Neural crest cell (in vitro differentiated cells): ENCODE results near the gene CNKSR1. TPM values are rescaled to one million over a fixed set of nuclear protein-coding genes. Genes with fewer than 3 reads are reported as not detected.
A peak's percentile ranks its signal among the peaks of the same experiment; 100 is the strongest.

Experiments used
- DNase-seq: peaks from one replicate; pipeline ENCODE4 v3.0.0; 2021; ENCODE audit warnings: low read depth, mixed read lengths, low spot score
- H3K27ac Mint-ChIP-seq: one replicate; pipeline ENCODE4 v1.8.0; 2021; ENCODE audit warnings: mild to moderate bottlenecking, mixed read lengths; ENCODE audit not compliant: unreplicated experiment
- H3K27me3 Mint-ChIP-seq: 2 replicates; pipeline ENCODE4 v1.8.0; 2021; ENCODE audit warnings: low read depth, mild to moderate bottlenecking, mixed read lengths
- H3K36me3 Mint-ChIP-seq: 2 replicates; pipeline ENCODE4 v1.8.0; 2021; ENCODE audit warnings: low read depth, mild to moderate bottlenecking, mixed read lengths
- H3K4me1 Mint-ChIP-seq: 2 replicates; pipeline ENCODE4 v1.8.0; 2021; ENCODE audit warnings: mixed read lengths
- H3K4me3 Mint-ChIP-seq: one replicate; pipeline ENCODE4 v1.8.0; 2021; ENCODE audit warnings: mild to moderate bottlenecking, mixed read lengths
- H3K9me3 Mint-ChIP-seq: 2 replicates; pipeline ENCODE4 v1.8.0; 2021; ENCODE audit warnings: mixed read lengths
- CTCF ChIP-seq: fragments of 200-600 bp; sonication (generic); conservative IDR thresholded peaks from 2 replicates; pipeline ENCODE4 v1.5.0; 2021; ENCODE audit warnings: antibody characterized with exemption, mild to moderate bottlenecking
- total RNA-seq: library from RNA; stranded (reverse); gene quantifications from 2 replicates; pipeline ENCODE4 v1.2.1, GENCODE V29; 2021

CNKSR1 gene
- total RNA-seq, 1 donor from 2014 or later: 3.6 TPM

GRCh38 chr1:26166719-26167281 lies 10.5 kb upstream of the CNKSR1 start:
- H3K27me3 Mint-ChIP-seq: peaks cover 6% of the 10 kb centered on the region
- no peak overlapping the region for H3K27ac Mint-ChIP-seq
- H3K4me1 Mint-ChIP-seq: peaks cover 44% of the 10 kb centered on the region
- H3K9me3 Mint-ChIP-seq: no peaks in the 10 kb centered on the region
- DNase-seq: no peak
- TF ChIP-seq CTCF: no peak
- peak overlapping the region; percentile 2 for H3K4me3 Mint-ChIP-seq
- H3K36me3 Mint-ChIP-seq: no peaks in the 10 kb centered on the region

DNA sequence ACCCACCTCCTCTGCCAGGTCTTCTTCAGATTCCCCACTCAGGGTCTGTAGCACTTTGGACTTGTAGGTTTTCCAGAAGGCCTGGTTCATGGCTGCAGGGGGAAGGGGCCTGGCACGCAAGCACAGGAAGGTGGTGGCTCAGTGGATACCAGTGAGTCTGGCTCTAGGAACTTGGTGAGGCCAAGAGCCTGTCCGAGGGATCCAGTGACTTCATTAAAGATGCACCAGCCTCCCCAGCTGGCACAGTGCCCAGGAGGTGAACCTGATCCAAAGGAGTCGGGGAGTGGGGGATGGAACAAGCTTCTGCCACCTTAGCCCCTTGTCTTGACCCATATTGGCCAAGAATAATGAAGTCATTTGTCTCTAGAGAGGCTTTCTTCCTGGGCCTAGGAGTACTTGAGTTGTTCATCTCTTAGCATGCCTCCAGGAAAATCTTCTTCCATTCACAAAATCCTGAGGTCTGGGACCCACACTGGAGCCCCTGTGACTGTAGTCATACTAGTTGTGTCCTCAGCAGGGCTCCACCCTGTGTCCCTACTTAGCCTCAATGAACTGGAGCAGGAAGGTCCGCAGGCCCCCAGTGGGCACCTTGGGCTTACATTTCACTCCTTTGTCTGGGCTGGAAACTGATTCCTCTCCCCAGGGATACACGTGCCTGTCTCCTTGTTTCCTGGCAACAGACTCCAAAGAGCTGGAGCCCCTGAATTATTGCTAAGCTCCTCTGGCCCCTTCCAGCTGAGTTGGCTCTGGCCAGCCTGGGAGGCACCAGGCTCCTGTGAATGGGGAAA lies 8.7 kb upstream of the CNKSR1 start, which contains the start of gene C1orf232:
TSS of gene C1orf232 (minus strand) at position 554 of the 788 bp plus-strand sequence. CDS start at position 90, 464 bp downstream.
- no peaks in the 10 kb centered on the region for H3K27me3 Mint-ChIP-seq
- no peaks in the 10 kb centered on the region for H3K9me3 Mint-ChIP-seq
- H3K4me1 Mint-ChIP-seq: peaks cover 38% of the 10 kb centered on the region
- no peaks in the 10 kb centered on the region for H3K36me3 Mint-ChIP-seq
- DNase-seq: peak; percentile 45
- H3K4me3 Mint-ChIP-seq: peak within 1 kb of the TSS; percentile 90
- TF ChIP-seq CTCF: no peak
- peak within 1 kb of the TSS; percentile 89 for H3K27ac Mint-ChIP-seq

- Mint-ChIP-seq H3K4me3 (peak overlapping the region; percentile 90), H3K27me3 (no peaks in the 10 kb centered on the region), H3K36me3 (no peaks in the 10 kb centered on the region), H3K27ac (peak overlapping the region; percentile 89), H3K4me1 (peaks cover 38% of the 10 kb centered on the region), H3K9me3 (no peaks in the 10 kb centered on the region)
- no peak for TF ChIP-seq CTCF
- DNase-seq: no peak
Observed at GRCh38 chr1:26169198-26169554, 8.1 kb upstream of the CNKSR1 start.

GRCh38 chr1:26169669-26170471 lies 7.4 kb upstream of the CNKSR1 start, which contains the start of gene ZNF593:
Gene ZNF593 (plus strand): TSS chr1:26169908. CDS start chr1:26169984, 76 bp downstream.
- peak; percentile 89 for DNase-seq
- Mint-ChIP-seq H3K27me3 (no peaks in the 10 kb centered on the region), H3K36me3 (no peaks in the 10 kb centered on the region), H3K9me3 (no peaks in the 10 kb centered on the region), H3K4me3 (peak within 1 kb of the TSS; percentile 90), H3K4me1 (peaks cover 33% of the 10 kb centered on the region), H3K27ac (peak within 1 kb of the TSS; percentile 89)
- TF ChIP-seq CTCF: peak; percentile 89

DNA sequence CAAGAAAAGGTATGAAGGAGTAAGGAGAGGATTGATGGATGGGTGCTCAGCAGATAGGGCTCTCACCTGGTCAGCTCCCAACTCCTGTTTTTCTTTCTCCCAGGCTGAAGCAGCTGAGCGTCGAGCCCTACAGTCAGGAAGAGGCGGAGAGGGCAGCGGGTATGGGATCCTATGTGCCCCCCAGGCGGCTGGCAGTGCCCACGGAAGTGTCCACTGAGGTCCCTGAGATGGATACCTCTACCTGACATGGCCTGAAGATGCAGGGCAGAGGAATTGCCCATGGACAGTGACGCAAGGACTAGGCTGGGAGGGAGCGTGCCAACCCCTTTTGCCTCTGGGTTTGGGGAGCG lies 6.8 kb upstream of the CNKSR1 start:
- Mint-ChIP-seq H3K4me1 (peaks cover 27% of the 10 kb centered on the region), H3K9me3 (no peaks in the 10 kb centered on the region), H3K4me3 (peak overlapping the region; percentile 90), H3K27me3 (no peaks in the 10 kb centered on the region), H3K36me3 (no peaks in the 10 kb centered on the region), H3K27ac (peak overlapping the region; percentile 84)
- no peak for DNase-seq
- TF ChIP-seq CTCF: no peak
